NCI-H2227 (cell line): ENCODE data around the gene NKX6-2.
A peak's percentile ranks its signal among the peaks of the same experiment; 100 is the strongest.
"Not testable (repeated sequence)": the region's sequence is repeated elsewhere in the genome, so short reads cannot be mapped to it uniquely, and the experiment has no call there.

ENCODE experiments used
- DNase-seq: peaks from one replicate; lab custom pipeline; 2025; ENCODE audit not compliant: unreplicated experiment; lab: John Stamatoyannopoulos, UW

NKX6-2 gene

GRCh38 chr10:132783165-132783939, 2.6 kb downstream of the NKX6-2 start:
- no peak for DNase-seq

- no peak for DNase-seq
These were observed 4.4 kb downstream of the NKX6-2 start for GRCh38 chr10:132781556-132781955.

GRCh38 chr10:132780356-132780755, 5.6 kb downstream of the NKX6-2 start:
- DNase-seq = no peak

GRCh38 chr10:132779549-132780294, 6.2 kb downstream of the NKX6-2 start:
- no peak for DNase-seq

- no peak for DNase-seq
These were observed 8.5 kb downstream of the NKX6-2 start for GRCh38 chr10:132777441-132777840.

- no peak for DNase-seq
These were observed 9.1 kb downstream of the NKX6-2 start for GRCh38 chr10:132776821-132777220.

- DNase-seq = no peak
These were observed 9.8 kb downstream of the NKX6-2 start for GRCh38 chr10:132776186-132776585.

GRCh38 chr10:132774902-132775863, 10.8 kb downstream of the NKX6-2 start:
- peak; percentile 42 for DNase-seq

GRCh38 chr10:132774181-132774901, 11.6 kb downstream of the NKX6-2 start:
- peak; percentile 55 for DNase-seq

GRCh38 chr10:132772816-132773215, 13.1 kb downstream of the NKX6-2 start:
- DNase-seq = not testable (repeated sequence)

GRCh38 chr10:132770061-132771021, 15.6 kb downstream of the NKX6-2 start:
- no peak for DNase-seq

- no peak for DNase-seq
These were observed 17.4 kb downstream of the NKX6-2 start for GRCh38 chr10:132768346-132769248.

- no peak for DNase-seq
These were observed 19.7 kb downstream of the NKX6-2 start for GRCh38 chr10:132766291-132766690.

GRCh38 chr10:132765435-132765834, 20.5 kb downstream of the NKX6-2 start:
- no peak for DNase-seq

GRCh38 chr10:132764108-132764507, 21.8 kb downstream of the NKX6-2 start:
- DNase-seq = no peak

GRCh38 chr10:132763545-132763944, 22.4 kb downstream of the NKX6-2 start:
- DNase-seq = no peak

GRCh38 chr10:132762267-132762666, 23.7 kb downstream of the NKX6-2 start:
- no peak for DNase-seq

- DNase-seq = no peak
These were observed 24.4 kb downstream of the NKX6-2 start for GRCh38 chr10:132761395-132762060.
